Stimulated activated CD4-positive, alpha-beta T cell treated with anti-CD3 and anti-CD28 coated beads, Interleukin-12 subunit alpha, Interleukin-12 subunit beta, amount 100 ng/mL, for 48 hours (primary cell): ENCODE results near the gene CEBPZ.
"Not testable (repeated sequence)": the region's sequence is repeated elsewhere in the genome, so short reads cannot be mapped to it uniquely, and the experiment has no call there.

Experiments
- DNase-seq, 3 donors: peaks; one replicate each; pipeline ENCODE4 v3.0.0-alpha.2; 2020; ENCODE audit warnings: low read depth in 2 of 3, low spot score in 1 of 3

CEBPZ gene

GRCh38 chr2:37219046-37219445 is 12.3 kb downstream of the CEBPZ start:
- no peak for DNase-seq

- DNase-seq, result no peak
These were observed 16.1 kb downstream of the CEBPZ start for GRCh38 chr2:37215250-37215649.

- DNase-seq, result no peak
These were observed 19.5 kb downstream of the CEBPZ start for GRCh38 chr2:37211939-37212338.

GRCh38 chr2:37211212-37211611 is 20.2 kb downstream of the CEBPZ start:
- no peak for DNase-seq

- DNase-seq, result not testable (repeated sequence)
These were observed 24.6 kb downstream of the CEBPZ start for GRCh38 chr2:37206760-37207159.

GRCh38 chr2:37205689-37206341 is 25.6 kb downstream of the CEBPZ start:
- DNase-seq, result no peak

- DNase-seq, result not testable (repeated sequence)
These were observed 26.2 kb downstream of the CEBPZ start for GRCh38 chr2:37205071-37205661.

- no peak for DNase-seq
These were observed 27.7 kb downstream of the CEBPZ start for GRCh38 chr2:37203708-37204107.

- peak in 1 of 3 donors; percentile 17 for DNase-seq
These were observed 29.6 kb downstream of the CEBPZ start for GRCh38 chr2:37201766-37202165.

GRCh38 chr2:37201208-37201607 is 30.2 kb downstream of the CEBPZ start:
- no peak for DNase-seq

GRCh38 chr2:37198681-37199065 is 32.7 kb downstream of the CEBPZ start:
- DNase-seq, result no peak

- peak; percentile 84 to 90 (median 84) for DNase-seq
These were observed 34.8 kb downstream of the CEBPZ start, which contains the start of gene CEBPZOS for GRCh38 chr2:37196320-37197195. CEBPZOS (plus strand) TSS chr2:37196496; CDS start chr2:37199705, 3,209 bp downstream.

- not testable (repeated sequence) for DNase-seq
These were observed 35.5 kb downstream of the CEBPZ start for GRCh38 chr2:37195862-37196319.

- no peak for DNase-seq
These were observed 38.8 kb downstream of the CEBPZ start for GRCh38 chr2:37192551-37192950.

GRCh38 chr2:37191747-37192146 is 39.6 kb downstream of the CEBPZ start:
- no peak for DNase-seq

- no peak for DNase-seq
These were observed 40.1 kb downstream of the CEBPZ start for GRCh38 chr2:37191253-37191652.

- no peak for DNase-seq
These were observed 41.1 kb downstream of the CEBPZ start for GRCh38 chr2:37190290-37190689.

- DNase-seq, result no peak
These were observed 41.8 kb downstream of the CEBPZ start for GRCh38 chr2:37189452-37190153.

- DNase-seq, result no peak
These were observed 42.8 kb downstream of the CEBPZ start, which contains the start of gene SULT6B1 for GRCh38 chr2:37188570-37188969. SULT6B1 (minus strand) TSS chr2:37188670; CDS start chr2:37188640, 30 bp downstream.

- DNase-seq, result no peak
These were observed 49.4 kb downstream of the CEBPZ start for GRCh38 chr2:37181726-37182684.
